Rectal smooth muscle tissue (tissue), 1 donor: ENCODE results near the gene FOXN3.

Experiments
- H3K27ac ChIP-seq: one replicate; pipeline ENCODE4 v1.7.0; 2013; ENCODE audit warnings: low read depth, low read length, inconsistent platforms
- H3K27me3 ChIP-seq: one replicate; pipeline ENCODE4 v1.7.0; 2013; ENCODE audit warnings: low read length; ENCODE audit not compliant: control insufficient read depth, insufficient read depth
- H3K36me3 ChIP-seq: one replicate; pipeline ENCODE4 v1.7.0; 2013; ENCODE audit warnings: low read length; ENCODE audit not compliant: control insufficient read depth, insufficient read depth
- H3K4me1 ChIP-seq: one replicate; pipeline ENCODE4 v1.7.0; 2013; ENCODE audit warnings: low read length; ENCODE audit not compliant: control insufficient read depth, insufficient read depth
- H3K4me3 ChIP-seq: one replicate; pipeline ENCODE4 v1.7.0; 2013; ENCODE audit warnings: low read length
- H3K9ac ChIP-seq: one replicate; pipeline ENCODE4 v1.7.0; 2013; ENCODE audit warnings: low read length

The FOXN3 gene

GRCh38 chr14:89444516-89445125 is 27.6 kb upstream of the FOXN3 start:
- Histone ChIP-seq H3K4me3 (no peak overlapping the region), H3K27me3 (no peaks in the 10 kb centered on the region), H3K9ac (no peak overlapping the region), H3K36me3 (no peaks in the 10 kb centered on the region), H3K27ac (no peak overlapping the region), H3K4me1 (no peaks in the 10 kb centered on the region)

DNA sequence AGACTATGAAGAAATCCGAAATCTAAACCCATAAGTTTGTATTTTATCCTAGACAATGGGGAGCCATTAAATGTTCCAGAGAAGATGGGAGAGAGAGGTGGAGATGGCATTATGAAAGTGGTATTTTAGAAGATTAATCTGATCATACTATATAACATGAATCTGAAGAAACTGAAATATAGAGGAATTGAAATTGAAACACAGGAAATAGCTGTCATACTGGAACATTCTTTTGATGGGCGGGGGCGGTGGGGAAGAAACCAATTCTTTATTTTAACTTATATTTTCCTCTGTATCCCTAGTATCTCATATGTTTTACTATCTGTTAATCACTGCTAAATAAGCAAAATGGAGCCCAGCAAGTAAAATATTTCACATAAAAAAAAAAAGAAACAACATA is 27.0 kb upstream of the FOXN3 start:
- no peak overlapping the region for H3K27ac ChIP-seq
- H3K9ac ChIP-seq = no peak overlapping the region
- no peaks in the 10 kb centered on the region for H3K4me1 ChIP-seq
- no peaks in the 10 kb centered on the region for H3K36me3 ChIP-seq
- H3K27me3 ChIP-seq = no peaks in the 10 kb centered on the region
- no peak overlapping the region for H3K4me3 ChIP-seq

- Histone ChIP-seq H3K27ac (no peak overlapping the region), H3K4me1 (no peaks in the 10 kb centered on the region), H3K36me3 (no peaks in the 10 kb centered on the region), H3K4me3 (no peak overlapping the region), H3K27me3 (no peaks in the 10 kb centered on the region), H3K9ac (no peak overlapping the region)
Observed at GRCh38 chr14:89443042-89443629, 26.1 kb upstream of the FOXN3 start.

GRCh38 chr14:89442280-89442679 is 25.2 kb upstream of the FOXN3 start:
- Histone ChIP-seq H3K27me3 (no peaks in the 10 kb centered on the region), H3K4me3 (no peak overlapping the region), H3K36me3 (no peaks in the 10 kb centered on the region), H3K9ac (no peak overlapping the region), H3K27ac (no peak overlapping the region), H3K4me1 (no peaks in the 10 kb centered on the region)

- Histone ChIP-seq H3K9ac (no peak overlapping the region), H3K4me3 (no peak overlapping the region), H3K27me3 (no peaks in the 10 kb centered on the region), H3K36me3 (no peaks in the 10 kb centered on the region), H3K4me1 (no peaks in the 10 kb centered on the region), H3K27ac (no peak overlapping the region)
Observed at GRCh38 chr14:89440986-89441909, 24.2 kb upstream of the FOXN3 start.

DNA sequence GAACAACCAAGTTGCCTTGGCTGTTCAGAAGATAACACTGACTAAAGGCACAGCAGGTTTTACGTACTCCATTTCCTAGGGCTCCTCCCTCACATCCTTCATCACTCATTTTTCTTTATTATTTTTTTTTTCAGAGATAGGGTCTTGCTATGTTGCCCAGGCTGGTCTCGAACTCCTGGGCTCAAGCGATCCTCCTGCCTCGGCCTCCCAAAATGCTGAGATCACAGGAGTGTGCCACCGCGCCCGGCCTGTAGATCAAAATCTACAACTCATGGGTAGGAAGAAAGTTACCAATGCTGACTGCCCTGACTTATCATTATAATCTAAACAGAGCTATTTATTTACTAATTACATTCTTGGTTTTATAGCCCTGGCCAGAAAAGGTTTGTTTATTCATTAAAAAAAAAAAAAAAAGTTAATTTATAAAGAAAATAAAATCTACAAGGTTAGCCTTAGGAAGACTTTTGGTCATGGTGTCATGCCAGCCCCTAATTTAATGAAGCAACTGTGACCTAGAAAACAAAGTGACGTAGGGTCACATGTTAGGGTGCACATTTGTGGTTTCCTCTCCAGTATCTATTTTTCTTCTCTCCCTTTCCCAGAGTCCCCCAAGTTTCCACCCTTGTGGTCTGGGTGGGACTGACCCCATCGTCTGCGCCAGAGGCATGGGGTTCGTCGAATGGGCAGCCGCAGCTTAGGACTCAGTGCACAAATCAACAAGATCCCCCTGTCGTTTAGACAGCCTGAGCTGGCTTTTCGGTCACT is 19.0 kb upstream of the FOXN3 start:
- no peak overlapping the region for H3K27ac ChIP-seq
- no peak overlapping the region for H3K4me3 ChIP-seq

DNA sequence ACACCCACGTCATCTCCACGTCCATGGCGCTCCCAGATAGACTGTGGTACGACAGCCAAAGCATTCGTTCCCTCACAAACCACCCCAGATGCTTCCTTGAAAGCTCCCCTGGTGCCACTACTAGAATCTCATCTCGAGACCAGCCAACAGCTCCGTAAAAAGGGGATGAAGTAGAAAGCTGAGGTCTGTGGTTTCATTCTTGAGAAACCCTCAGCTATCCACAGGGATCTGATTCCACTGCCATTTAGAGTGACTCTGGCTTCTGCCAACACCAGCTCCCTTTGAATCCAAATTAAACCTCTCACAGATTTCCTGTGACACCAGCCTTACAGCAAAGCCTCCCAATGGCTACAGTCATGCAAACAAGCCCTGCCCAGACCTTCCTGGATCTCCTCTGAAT is 18.5 kb upstream of the FOXN3 start:
- Histone ChIP-seq H3K27ac (no peak overlapping the region), H3K4me3 (no peak overlapping the region), H3K27me3 (no peaks in the 10 kb centered on the region), H3K9ac (no peak overlapping the region), H3K4me1 (peaks cover 5% of the 10 kb centered on the region), H3K36me3 (no peaks in the 10 kb centered on the region)

More for the DNA sequence above, 19.0 kb upstream of the FOXN3 start:
- Histone ChIP-seq H3K36me3 (no peaks in the 10 kb centered on the region), H3K4me1 (peaks cover under 1% of the 10 kb centered on the region), H3K27me3 (no peaks in the 10 kb centered on the region), H3K9ac (no peak overlapping the region)

DNA sequence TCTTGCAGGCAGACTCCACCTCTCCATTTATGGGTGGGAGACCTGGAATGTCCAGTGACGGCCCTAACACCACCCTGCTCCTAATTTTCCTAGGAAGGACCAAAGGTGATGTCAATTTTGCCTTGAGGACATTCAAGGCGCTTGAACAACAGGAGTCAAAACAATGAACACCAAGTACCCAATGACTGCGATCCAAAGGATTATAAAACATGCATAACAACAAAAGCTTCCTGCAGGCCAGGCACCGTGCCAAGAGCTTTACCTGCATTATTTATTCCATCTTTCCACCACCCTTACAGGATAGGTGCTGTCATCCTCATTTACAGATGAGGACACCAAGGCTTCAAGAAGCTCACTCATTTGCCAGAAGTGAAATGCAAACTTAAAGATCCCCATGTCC is 15.2 kb upstream of the FOXN3 start:
- Histone ChIP-seq H3K4me1 (peaks cover 20% of the 10 kb centered on the region), H3K4me3 (no peak overlapping the region), H3K9ac (no peak overlapping the region), H3K27me3 (no peaks in the 10 kb centered on the region), H3K27ac (no peak overlapping the region), H3K36me3 (no peaks in the 10 kb centered on the region)

DNA sequence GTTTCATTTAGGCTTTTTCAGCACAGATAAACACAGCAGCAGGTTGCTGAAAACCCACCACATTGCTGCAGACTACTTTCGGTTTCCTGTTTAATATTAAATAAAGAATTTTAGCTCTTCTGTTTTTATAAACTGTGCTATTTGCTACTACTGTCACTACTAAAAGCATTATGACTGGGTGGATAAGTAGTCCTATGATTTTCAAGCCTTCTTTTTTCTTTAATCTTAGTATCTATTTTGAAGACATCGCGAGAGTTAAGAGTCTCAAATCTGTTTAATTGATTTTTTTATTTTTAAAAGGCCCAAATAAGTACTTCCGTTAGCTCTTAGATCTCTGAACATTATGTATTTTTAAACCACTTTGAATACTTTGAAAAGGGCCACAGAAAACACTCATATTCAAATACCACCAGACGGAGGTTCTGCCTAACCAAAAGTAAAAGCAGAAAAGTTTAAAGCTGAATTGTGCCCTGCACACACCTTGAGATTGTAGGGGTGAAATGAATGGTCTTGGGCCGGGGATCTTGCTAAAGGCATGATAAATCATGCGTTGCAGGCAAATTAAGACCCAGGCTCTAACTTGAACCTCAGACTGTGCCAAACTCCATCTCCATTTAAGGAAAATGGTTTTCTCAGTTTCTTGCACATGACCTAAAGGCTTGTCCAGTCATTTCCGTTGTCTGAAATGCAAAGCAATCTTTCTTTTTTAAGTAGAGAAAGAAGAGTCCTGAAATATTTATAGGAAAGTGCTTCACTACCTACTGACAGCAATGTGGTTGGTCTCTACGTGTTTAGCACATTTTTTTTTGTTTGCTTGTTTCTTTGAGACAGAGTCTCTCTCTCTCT is 13.6 kb upstream of the FOXN3 start:
- no peak overlapping the region for H3K9ac ChIP-seq
- H3K4me3 ChIP-seq = peak overlapping the region; percentile 62
- no peaks in the 10 kb centered on the region for H3K27me3 ChIP-seq
- H3K4me1 ChIP-seq = peaks cover 20% of the 10 kb centered on the region
- peak overlapping the region; percentile 56 for H3K27ac ChIP-seq
- no peaks in the 10 kb centered on the region for H3K36me3 ChIP-seq

DNA sequence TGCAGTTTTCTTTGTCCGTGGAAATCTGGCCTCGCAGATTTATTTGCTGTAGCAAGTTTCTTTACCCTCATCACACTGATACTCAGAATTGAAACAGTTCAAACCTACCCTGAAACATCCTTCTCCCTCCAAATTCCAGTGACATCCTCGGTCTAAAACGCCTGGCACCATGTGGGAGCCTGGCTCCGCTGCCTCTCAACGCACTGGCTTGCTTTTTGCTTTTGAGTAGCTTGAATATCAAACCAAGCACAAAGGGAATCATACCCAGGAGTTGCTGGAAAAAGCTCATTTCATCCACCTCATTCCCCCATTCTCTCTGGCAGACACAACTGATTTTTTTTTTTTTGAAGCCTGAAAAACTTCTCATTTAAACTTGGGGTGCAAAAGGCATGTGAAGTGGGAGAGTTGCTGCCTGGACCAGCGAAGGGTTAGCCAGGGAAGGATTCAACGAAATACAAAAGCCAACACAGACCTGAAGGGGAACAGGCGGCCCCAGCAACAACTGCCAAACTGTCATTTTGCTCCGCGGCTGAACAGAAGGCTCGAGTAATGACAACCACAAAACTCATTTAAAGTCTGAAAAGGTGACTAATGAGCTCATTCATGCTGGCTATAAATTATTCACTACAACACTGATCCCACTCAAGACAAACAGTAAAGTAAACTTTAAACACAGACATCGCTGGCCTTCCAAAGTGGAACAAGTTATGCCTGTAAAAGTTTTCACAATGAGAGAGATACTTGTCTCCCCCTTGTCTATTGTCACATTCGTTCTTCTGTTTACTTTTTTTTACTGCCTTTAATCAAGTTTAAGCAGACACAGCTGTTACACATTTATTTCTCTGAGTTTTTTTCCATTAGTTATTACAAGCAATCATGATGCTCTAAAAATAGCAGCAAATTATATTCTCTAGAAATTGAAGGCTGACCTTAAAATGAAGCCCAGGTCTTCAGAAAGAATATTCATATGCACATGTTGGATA is 12.5 kb upstream of the FOXN3 start:
- no peaks in the 10 kb centered on the region for H3K27me3 ChIP-seq
- H3K9ac ChIP-seq = peak overlapping the region; percentile 6
- H3K4me3 ChIP-seq = peak overlapping the region; percentile 39
- peak overlapping the region; percentile 56 for H3K27ac ChIP-seq
- peaks cover 20% of the 10 kb centered on the region for H3K4me1 ChIP-seq
- H3K36me3 ChIP-seq = no peaks in the 10 kb centered on the region
